ENCODE data around the gene NR2C2AP. TPM values are rescaled to one million over a fixed set of nuclear protein-coding genes. Genes with fewer than 3 reads are reported as not detected.

Gene NR2C2AP
- total and polyA plus RNA-seq, 2 of the 13 experiments (the other 11 are each of a cell fraction or from before 2014, with no cell fraction given) = 12.2 to 26.8 TPM

DNA sequence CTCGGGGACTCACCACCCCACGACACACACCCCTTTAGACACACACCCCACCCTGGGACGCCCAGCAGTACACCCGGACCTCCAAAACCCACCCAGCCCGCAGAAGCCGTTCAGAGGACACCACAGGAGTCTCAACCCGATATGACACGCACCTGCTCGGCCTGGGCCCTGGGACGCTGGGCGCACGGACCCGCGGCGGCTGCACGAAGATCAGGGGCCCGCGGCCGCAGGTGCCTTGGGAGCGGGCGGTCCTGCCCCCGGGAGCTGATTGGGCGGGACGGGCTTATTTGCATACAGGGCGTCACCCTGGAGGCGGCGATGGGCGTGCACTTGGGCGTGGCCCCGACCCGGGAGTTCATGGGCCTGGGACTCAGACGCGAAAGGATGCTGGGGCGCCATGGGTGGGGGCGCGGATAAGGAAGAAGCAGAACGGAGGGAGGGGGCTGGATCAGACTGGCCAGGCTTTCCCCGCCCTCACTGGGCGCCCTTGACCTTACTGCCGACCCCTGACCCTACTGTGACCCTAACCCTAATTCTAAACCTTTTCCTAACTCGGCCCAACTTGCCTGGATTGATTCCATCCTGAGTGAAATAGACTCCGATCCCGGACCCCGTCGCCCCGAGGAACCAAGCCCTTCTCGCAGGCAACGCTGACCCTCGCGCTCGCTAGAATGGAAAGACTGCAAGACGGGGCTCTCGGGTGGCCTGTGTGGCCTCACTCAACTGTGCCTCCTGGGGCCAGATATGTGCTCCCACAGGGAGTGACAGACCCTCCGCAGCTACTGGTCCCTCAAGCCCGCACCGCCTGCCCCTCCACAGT lies 33.0 kb downstream of the NR2C2AP start, which contains the start of gene MEF2B (continued):
- TF ChIP-seq RORA (CRISPR knock-in tag; IDR thresholded peaks at IDR 0.05) (no peak), ZNF557 (CRISPR knock-in tag; IDR thresholded peaks at IDR 0.05) (no peak), ARNT2 (CRISPR knock-in tag; IDR thresholded peaks at IDR 0.05; ENCODE audit: low read depth) (no peak), NFE2L2 (IDR thresholded peaks at IDR 0.05; ENCODE audit: low read length) (no peak), RBFOX2 (IDR thresholded peaks at IDR 0.05; ENCODE audit: low read depth, low read length) (peak; percentile 76), NR1H2 (CRISPR knock-in tag; IDR thresholded peaks at IDR 0.05; ENCODE audit: borderline replicate concordance, low read depth) (no peak), TAF15 (IDR thresholded peaks at IDR 0.05; ENCODE audit: low read depth, low read length, poor library complexity, severe bottlenecking) (peak; percentile 83), PHF21A (CRISPR knock-in tag; IDR thresholded peaks at IDR 0.05) (peak; percentile 22; the same call in 1 of the 2 replicates), PHF20 (CRISPR knock-in tag; IDR thresholded peaks at IDR 0.05) (no peak), HDAC6 (IDR thresholded peaks at IDR 0.05; ENCODE audit: low read depth, low read length) (no peak), CCAR2 (optimal IDR thresholded peaks at IDR 0.05; ENCODE audit: low read depth, low read length) (no peak), ATM (IDR thresholded peaks at IDR 0.05; ENCODE audit: borderline replicate concordance) (no peak), KLF6 (CRISPR knock-in tag; IDR thresholded peaks at IDR 0.05) (no peak), ZNF225 (CRISPR knock-in tag; IDR thresholded peaks at IDR 0.05) (peak; percentile 38; the same call in 1 of the 2 replicates), ATF7 (IDR thresholded peaks at IDR 0.05) (no peak), ATF7 (CRISPR knock-in tag; IDR thresholded peaks at IDR 0.05) (no peak), ZNF879 (CRISPR knock-in tag; IDR thresholded peaks at IDR 0.05) (no peak)
- TF ChIP-seq, protein P1, sequence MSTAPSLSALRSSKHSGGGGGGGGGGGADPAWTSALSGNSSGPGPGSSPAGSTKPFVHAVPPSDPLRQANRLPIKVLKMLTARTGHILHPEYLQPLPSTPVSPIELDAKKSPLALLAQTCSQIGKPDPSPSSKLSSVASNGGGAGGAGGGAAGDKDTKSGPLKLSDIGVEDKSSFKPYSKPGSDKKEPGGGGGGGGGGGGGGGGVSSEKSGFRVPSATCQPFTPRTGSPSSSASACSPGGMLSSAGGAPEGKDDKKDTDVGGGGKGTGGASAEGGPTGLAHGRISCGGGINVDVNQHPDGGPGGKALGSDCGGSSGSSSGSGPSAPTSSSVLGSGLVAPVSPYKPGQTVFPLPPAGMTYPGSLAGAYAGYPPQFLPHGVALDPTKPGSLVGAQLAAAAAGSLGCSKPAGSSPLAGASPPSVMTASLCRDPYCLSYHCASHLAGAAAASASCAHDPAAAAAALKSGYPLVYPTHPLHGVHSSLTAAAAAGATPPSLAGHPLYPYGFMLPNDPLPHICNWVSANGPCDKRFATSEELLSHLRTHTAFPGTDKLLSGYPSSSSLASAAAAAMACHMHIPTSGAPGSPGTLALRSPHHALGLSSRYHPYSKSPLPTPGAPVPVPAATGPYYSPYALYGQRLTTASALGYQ (CRISPR knock-in tag; IDR thresholded peaks at IDR 0.05) = no peak
- TF ChIP-seq, protein P2, sequence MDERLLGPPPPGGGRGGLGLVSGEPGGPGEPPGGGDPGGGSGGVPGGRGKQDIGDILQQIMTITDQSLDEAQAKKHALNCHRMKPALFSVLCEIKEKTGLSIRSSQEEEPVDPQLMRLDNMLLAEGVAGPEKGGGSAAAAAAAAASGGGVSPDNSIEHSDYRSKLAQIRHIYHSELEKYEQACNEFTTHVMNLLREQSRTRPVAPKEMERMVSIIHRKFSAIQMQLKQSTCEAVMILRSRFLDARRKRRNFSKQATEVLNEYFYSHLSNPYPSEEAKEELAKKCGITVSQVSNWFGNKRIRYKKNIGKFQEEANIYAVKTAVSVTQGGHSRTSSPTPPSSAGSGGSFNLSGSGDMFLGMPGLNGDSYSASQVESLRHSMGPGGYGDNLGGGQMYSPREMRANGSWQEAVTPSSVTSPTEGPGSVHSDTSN (CRISPR knock-in tag; IDR thresholded peaks at IDR 0.05) = no peak
- TF ChIP-seq, protein P3, sequence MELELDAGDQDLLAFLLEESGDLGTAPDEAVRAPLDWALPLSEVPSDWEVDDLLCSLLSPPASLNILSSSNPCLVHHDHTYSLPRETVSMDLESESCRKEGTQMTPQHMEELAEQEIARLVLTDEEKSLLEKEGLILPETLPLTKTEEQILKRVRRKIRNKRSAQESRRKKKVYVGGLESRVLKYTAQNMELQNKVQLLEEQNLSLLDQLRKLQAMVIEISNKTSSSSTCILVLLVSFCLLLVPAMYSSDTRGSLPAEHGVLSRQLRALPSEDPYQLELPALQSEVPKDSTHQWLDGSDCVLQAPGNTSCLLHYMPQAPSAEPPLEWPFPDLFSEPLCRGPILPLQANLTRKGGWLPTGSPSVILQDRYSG (CRISPR knock-in tag; IDR thresholded peaks at IDR 0.05) = no peak
- TF ChIP-seq, protein P4, sequence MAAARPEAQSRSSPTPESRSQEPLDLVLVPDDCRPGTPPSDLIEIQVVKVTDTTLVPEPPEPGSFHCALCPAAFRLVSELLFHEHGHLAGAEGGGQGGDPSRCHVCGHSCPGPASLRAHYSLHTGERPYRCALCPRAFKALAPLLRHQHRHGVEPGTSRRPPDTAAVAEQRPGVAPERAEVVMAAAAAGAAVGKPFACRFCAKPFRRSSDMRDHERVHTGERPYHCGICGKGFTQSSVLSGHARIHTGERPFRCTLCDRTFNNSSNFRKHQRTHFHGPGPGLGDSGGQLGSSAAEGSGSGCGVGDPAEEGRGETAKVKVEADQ (CRISPR knock-in tag; IDR thresholded peaks at IDR 0.05; ENCODE audit: borderline replicate concordance) = no peak; the same call in 1 of the 2 replicates
- TF ChIP-seq, protein P5, sequence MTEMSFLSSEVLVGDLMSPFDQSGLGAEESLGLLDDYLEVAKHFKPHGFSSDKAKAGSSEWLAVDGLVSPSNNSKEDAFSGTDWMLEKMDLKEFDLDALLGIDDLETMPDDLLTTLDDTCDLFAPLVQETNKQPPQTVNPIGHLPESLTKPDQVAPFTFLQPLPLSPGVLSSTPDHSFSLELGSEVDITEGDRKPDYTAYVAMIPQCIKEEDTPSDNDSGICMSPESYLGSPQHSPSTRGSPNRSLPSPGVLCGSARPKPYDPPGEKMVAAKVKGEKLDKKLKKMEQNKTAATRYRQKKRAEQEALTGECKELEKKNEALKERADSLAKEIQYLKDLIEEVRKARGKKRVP (CRISPR knock-in tag; IDR thresholded peaks at IDR 0.05) = peak in 1 of 2 experiments; percentile 54; a peak in 2 of 4 replicates
- TF ChIP-seq, protein P6, sequence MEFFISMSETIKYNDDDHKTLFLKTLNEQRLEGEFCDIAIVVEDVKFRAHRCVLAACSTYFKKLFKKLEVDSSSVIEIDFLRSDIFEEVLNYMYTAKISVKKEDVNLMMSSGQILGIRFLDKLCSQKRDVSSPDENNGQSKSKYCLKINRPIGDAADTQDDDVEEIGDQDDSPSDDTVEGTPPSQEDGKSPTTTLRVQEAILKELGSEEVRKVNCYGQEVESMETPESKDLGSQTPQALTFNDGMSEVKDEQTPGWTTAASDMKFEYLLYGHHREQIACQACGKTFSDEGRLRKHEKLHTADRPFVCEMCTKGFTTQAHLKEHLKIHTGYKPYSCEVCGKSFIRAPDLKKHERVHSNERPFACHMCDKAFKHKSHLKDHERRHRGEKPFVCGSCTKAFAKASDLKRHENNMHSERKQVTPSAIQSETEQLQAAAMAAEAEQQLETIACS (CRISPR knock-in tag; IDR thresholded peaks at IDR 0.05) = no peak

Measured in HepG2 (cell line).